Left colon (tissue), 2 donors: ENCODE results near the gene BMP5. TPM values are rescaled to one million over a fixed set of nuclear protein-coding genes. Genes with fewer than 3 reads are reported as not detected.

Experiments used
- ATAC-seq: fragments of 200-7000 bp; cut with Tn5 transposase; one replicate; pipeline ENCODE4 v1.9.1; 2020; ENCODE audit warnings: mild to moderate bottlenecking, moderate library complexity
- DNase-seq, 2 donors: peaks; one replicate each; pipeline ENCODE4 v3.0.0-alpha.2; 2020
- intact Hi-C, 2 donors: fragments of 100-400 bp; cut with DNase I in 1 of 2; cut with micrococcal nuclease in 1 of 2; formaldehyde crosslinking; loops; one replicate each; pipeline versions ENCODE4 v1.11.2 to v1.14.0; 2022; cut with DNase I, micrococcal nuclease
- total RNA-seq, 2 donors: library from RNA; stranded (reverse); fragmentation: NEBNext Ultra II Directional; extraction: Animal tissue kit (Norgen Biotek cat#: 25700); gene quantifications; one replicate each; pipeline ENCODE4 v1.2.1, GENCODE V29; 2021
- donor health status: DM: no; HTN: no; CAD: no.
- donor health status: DM: yes; HTN: yes; CAD: no.

Gene BMP5
- total RNA-seq, 2 donors from 2014 or later, result 1.8 to 4.8 TPM

DNA sequence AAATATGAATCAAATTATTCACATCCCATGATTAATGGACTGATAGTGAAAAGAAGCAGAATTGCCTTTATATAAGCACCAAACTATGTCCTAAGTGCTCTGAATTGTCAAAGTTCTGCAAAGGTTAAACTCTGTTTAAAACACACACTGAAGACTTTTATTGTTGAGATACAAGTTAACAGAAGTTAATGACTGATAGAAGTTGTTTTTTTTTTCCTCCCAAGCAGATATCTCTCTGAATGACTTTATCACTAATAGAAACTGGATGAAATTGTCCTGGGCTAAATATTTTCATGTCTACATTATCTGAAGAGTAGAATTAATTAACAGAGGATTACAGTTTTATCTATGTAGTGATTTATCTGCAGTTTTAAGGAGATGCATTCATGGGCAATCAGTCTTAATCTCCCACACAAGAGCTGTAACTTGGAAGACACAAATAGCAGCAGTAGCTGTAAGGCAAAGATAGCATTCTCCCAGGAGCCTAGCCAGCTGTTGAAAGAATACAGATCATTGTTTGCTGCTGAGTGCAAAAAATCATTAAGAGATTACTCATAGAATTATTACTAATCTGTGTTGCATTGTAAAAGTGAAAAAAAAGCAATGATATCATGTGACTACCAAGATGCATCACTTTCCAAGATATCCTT lies 49.9 kb downstream of the BMP5 start:
- ATAC-seq (no peak), DNase-seq (no peak)
- intact Hi-C loops, result no loop called here

- no peak for ATAC-seq
- intact Hi-C loops, result no loop called here
- no peak for DNase-seq
Observed at GRCh38 chr6:55822815-55823214, 52.6 kb downstream of the BMP5 start.

GRCh38 chr6:55822005-55822404 lies 53.4 kb downstream of the BMP5 start:
- ATAC-seq (no peak), DNase-seq (no peak)
- intact Hi-C loops, result no loop called here

- ATAC-seq (no peak), DNase-seq (no peak)
- intact Hi-C loops, result no loop called here
Observed at GRCh38 chr6:55820696-55821095, 54.7 kb downstream of the BMP5 start.

- ATAC-seq (no peak), DNase-seq (no peak)
- intact Hi-C loops, result no loop called here
Observed at GRCh38 chr6:55819811-55820210, 55.6 kb downstream of the BMP5 start.

DNA sequence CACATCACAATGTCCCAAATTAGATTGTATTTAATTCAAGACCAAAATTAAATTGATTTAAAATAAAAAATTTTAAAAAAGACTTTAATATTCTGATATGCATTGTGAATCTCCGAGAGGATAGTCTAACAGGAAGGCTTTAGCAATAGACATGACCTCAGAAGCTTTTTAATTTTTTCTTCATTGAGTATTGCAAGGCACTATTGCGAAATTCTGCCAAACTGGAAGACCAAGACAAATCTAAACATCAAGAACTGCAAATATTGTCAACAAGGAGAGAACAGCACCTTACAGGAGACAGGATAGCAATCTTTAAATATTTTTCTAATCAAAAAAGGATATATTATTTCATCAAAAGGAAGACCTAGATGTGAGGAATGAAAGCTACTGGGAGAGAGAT lies 56.9 kb downstream of the BMP5 start:
- DNase-seq (no peak), ATAC-seq (no peak)
- intact Hi-C loops, result no loop called here

DNA sequence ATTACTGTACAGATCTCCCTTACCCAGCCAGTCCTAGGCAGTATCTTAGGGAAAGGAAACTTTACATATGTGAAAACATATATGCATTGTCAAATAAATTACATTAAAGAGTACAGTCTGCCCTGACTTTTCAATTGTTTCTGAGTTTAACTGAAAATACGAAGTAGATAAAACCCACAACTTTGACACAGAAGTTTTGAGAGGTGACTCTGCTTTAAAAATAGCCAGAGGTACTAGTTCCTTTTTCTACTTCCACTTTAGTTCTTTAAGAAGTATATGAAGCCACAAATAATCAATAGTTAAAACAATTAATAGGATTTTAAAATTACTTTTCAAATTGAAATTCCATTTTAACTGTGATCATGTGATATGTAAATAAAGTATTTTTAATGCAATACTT lies 62.9 kb downstream of the BMP5 start:
- intact Hi-C loops, result no loop called here
- DNase-seq, result no peak
- no peak for ATAC-seq

DNA sequence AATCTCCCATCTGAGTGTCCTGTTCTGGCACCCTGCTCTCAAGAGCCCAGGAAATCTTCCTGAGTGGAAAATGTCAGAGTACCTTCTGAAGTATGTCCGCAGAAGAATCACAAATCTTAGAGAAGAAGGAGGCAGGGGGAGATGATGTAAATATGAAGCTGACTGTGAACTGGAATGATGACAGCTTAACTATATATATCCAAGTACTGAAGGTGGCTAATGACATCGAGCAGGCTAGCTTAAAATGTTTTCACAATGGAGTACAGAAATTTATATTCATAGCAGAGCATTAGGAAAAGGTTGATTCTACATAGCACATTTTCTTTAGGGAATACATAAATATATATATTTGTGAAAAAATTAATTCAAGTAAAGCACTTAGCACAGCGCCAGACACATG lies 64.3 kb downstream of the BMP5 start:
- DNase-seq (no peak), ATAC-seq (no peak)
- intact Hi-C loops, result no loop called here

GRCh38 chr6:55802259-55802658 lies 73.1 kb downstream of the BMP5 start:
- intact Hi-C loops, result no loop called here
- DNase-seq (no peak), ATAC-seq (no peak)

DNA sequence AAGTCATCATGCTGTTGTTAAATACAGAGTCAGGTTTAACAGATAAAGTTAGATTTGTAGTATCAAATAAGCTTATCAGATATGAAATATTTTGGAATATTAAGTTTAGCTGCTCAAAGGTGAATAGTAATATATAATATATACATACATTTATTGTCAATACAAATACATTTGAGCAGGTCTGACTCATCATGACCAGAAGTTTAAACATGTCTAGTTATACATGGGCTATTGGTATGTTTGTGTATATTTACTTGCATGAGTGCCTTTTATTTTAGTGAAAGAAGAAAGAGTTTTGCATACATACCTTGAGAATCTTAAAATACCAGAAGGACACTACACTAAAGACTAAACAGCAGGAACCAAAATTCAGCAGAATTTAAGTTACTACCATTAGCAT lies 76.8 kb downstream of the BMP5 start:
- ATAC-seq, result no peak
- DNase-seq, result no peak
- intact Hi-C loops, result no loop called here

- ATAC-seq (no peak), DNase-seq (no peak)
- intact Hi-C loops, result no loop called here
Observed at GRCh38 chr6:55794136-55794812, 81.1 kb downstream of the BMP5 start.

- ATAC-seq, result no peak
- intact Hi-C loops, result no loop called here
- no peak for DNase-seq
Observed at GRCh38 chr6:55785273-55785672, 90.1 kb downstream of the BMP5 start.

DNA sequence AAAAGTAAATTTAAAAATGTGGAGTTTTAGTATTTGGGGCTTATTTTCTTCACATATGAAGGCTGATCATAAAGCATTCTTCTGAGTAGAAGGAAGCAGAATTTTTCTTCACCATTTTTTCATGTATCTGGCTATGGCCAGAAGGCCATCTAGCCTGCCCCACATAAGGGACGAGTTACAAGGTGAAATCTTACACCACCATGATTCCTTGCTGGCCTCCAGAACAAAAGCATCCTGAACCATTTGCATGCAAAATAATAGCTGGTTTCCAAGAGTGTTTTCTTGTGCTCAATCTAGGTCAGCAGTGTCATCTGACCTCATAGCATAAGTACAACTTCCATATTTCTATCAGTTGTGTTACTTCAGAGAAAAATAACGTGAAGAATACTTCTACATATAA lies 93.1 kb downstream of the BMP5 start:
- no peak for ATAC-seq
- intact Hi-C loops, result no loop called here
- DNase-seq, result no peak

- ATAC-seq, result no peak
- intact Hi-C loops, result no loop called here
- DNase-seq, result no peak
Observed at GRCh38 chr6:55778705-55779104, 96.7 kb downstream of the BMP5 start.

DNA sequence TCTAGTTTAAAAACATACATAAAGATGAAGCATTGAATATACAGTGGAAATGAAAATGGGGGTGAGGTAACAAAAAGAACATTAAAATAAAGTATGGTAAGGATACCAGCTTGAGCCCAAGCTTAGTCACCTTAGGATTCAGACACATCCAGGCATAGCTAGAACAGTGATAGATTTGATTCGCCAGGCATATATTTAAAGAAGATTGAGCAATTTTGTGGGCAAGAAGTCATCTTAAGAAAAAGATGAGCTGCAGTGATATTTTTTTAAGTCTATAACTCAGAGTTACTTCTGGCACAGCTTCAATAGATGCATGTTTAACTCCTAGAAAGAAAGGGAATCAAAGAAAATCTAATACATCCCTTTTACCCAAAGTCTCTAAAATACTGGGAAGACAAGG lies 97.9 kb downstream of the BMP5 start:
- ATAC-seq (no peak), DNase-seq (no peak)
- intact Hi-C loops, result no loop called here

- intact Hi-C loops, result no loop called here
- DNase-seq (no peak), ATAC-seq (no peak)
Observed at GRCh38 chr6:55776113-55776512, 99.3 kb downstream of the BMP5 start.

DNA sequence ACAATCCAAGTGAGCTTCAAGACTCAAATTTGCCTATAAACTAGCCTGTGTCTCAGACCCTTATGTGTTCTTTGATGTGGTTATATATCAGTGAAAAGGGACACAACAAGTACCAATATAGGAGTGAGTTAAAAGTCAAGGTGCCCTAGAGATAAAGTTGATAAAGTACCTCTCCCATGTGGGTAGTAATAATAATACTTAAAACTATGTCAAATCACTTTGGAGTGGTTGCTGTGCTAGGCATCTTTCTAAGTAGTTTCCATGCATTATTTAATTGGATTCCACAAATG lies 100.4 kb downstream of the BMP5 start:
- DNase-seq (no peak), ATAC-seq (no peak)
- intact Hi-C loops, result no loop called here

DNA sequence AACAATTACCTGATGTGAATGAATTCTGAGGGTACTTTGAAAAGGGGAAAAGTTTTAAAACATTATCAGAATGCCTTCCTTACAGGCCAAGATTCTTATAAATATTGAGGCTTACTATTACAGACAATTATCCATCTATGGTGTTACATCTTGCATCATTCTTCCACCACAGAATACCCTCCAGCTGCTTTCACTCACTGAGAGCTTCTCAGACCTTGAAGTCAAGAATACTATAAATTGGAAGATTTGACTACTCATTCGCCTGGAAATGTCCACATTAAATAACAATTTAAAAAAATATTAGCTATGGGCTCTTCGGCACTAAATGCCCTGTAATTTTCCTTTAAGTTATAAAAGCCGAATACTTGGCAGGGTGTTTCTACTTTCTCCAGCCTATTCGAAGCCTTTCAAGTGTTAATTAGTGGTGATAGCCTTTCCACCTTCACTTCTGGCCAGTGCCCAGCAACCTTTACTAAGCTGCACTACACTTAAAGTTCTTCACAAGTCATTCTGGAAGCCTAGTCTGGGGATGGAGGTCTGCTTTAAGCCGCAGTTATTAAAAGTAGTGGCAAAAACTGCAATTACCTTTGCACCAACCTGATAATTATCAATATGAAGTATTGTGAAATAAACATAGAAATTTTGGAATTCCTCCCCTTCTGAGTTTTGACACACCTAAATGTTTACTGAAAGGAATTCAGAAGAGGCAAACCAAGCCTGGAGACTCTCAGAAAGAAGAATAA lies 100.9 kb downstream of the BMP5 start:
- ATAC-seq, result no peak
- intact Hi-C loops, result no loop called here
- DNase-seq, result no peak

DNA sequence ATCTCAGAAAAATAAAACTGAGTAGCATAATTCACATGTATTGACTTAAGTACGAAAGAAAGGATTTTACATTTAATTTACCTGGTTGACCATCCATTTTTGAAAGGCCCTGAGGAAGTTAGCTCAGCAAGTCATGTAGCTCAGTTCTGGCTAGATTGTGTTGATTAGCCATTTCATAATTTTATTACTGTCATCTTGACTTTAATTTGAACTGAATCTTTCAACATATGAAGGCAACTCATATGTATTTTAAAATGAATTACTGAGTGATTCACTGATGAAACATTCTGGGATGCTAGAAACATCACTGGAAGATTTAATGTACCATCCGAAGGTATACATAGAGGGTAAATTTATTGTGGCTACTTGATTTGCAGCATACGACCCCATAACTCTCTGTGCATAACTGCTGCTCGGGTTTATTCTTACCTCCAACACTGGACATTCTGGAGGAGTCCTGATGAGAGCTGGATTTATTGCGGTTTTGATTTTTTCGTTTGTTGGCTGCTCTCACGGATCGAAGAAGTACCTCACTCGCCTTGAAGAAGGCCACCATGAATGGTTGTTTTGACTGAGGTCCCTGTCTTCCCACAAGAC lies 101.7 kb downstream of the BMP5 start:
- intact Hi-C loops, result no loop called here
- ATAC-seq (no peak), DNase-seq (no peak)

GRCh38 chr6:55772730-55773129 lies 102.7 kb downstream of the BMP5 start:
- ATAC-seq, result no peak
- DNase-seq, result no peak
- intact Hi-C loops, result no loop called here
